Measurements from ENCODE around the gene MDN1.
"Not testable (repeated sequence)": the region's sequence is repeated elsewhere in the genome, so short reads cannot be mapped to it uniquely, and the experiment has no call there.

Gene MDN1

DNA sequence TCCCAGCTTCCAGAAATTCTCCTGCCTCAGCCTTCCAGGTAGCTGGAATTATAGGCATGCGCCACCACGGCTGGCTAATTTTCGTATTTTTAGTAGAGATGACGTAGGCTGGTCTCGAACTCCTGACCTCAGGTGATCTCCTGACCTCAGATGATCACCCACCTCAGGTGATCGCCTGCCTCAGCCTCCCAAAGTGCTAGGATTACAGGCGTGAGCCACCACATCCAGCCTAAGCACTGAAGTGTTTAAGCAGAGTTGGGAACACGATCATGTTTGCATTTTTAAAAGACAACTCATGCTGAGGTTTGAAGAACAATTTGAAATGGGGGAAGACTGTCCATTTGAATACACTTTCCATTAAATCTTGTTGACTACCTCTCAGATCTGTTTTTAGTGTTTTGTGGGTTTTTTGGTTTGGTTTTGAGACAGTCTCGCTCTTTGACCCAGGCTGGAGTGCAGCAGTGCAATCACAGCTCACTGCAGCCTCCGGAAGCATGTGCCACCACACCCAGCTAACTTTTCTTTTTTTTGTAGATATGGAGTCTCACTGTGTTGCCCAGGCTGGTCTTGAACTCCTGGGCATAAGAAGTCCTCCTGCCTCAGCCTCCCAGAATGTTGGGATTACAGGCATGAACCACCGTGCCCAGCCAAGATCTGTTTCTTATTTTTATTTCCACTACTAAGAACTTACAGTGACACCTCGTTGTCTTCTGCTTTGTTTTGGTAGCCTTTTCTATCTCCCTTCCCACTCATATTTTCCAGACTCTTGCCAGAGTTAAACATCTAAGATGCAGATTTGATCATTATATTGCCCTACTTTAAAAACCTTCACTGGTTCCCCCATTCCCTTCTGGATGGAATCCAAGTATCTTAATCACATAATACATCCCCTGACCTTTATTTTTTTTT lies 15.5 kb upstream of the MDN1 start:
- Mint-ChIP-seq H3K4me3 (peak overlapping the region; percentile 57), H3K27me3 (no peaks in the 10 kb centered on the region), H3K36me3 (ENCODE audit: low read depth) (peaks cover 90% of the 10 kb centered on the region), H3K27ac (peak overlapping the region; percentile 94), H3K4me1 (ENCODE audit: low read depth) (peaks cover 69% of the 10 kb centered on the region), H3K9me3 (no peaks in the 10 kb centered on the region)
- DNase-seq: peak; percentile 51

DNA sequence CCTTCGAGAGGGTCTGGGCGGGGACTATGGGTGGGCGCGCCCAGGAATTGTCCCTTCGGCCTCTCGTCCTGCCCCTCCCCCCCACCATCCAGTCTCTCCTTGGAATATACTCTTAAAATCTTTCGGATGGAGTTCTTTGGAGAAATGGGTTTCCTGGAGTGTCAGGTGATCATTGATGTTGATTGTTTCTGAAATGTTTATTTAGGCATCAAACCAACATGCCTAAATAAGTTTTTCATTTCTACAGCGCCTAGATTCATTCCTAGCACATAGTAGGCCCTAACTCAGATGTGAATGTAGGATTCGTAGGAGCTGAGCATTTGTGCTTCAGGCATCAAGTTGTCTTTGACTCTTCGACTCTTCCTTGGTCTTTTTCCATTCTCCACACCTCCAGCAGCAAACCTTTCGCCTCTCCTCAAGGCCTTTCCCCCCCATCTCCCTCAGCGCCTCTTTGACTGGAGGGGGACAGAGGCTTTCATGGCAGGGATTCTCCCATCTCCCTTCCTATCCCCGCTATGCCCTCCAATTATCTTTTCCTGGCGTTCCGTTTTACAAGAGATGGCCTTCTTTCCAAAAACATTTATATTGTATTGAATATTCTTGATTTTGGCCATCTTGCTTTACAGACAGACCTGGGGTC lies 10.7 kb upstream of the MDN1 start:
- H3K4me1 Mint-ChIP-seq (ENCODE audit: low read depth): peaks cover 39% of the 10 kb centered on the region
- H3K36me3 Mint-ChIP-seq (ENCODE audit: low read depth): peaks cover 58% of the 10 kb centered on the region
- H3K27ac Mint-ChIP-seq: peak overlapping the region; percentile 99
- no peaks in the 10 kb centered on the region for H3K9me3 Mint-ChIP-seq
- no peak for DNase-seq
- peak overlapping the region; percentile 99 for H3K4me3 Mint-ChIP-seq
- H3K27me3 Mint-ChIP-seq: no peaks in the 10 kb centered on the region

DNA sequence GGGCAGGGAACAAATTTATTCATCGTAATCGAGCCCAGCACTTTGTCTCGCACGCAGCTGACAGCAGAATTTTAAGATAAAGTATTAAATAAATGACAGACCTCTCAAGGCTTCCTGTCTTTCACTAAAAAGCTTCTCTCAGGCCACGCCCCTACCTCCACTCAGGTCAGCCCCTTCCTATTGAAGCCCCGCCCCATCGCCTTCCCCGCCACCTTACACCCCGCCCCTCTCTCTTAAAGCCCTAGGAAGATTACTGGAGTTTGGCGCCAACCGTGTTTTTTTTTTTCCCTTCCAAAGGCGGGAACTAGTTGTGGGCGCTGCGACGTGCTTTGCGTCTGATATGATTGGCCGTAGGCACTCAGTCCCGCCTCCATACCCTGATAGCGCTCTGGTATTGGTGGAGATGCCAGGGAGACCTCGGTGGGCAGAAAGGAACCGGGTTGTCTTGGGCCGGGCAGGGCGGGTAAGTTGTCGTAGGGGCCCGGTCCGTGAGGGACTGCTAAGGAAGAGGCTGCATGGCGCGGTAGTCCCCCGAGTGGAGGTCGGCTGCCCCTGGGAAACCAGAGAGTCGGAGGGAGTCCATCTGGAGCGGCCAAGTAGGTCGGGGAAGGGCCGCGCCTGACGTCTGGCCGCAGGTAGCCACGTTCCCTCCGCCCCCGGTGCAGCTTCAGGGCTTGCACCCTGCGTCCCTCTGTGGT lies 10.0 kb upstream of the MDN1 start, which contains the start of gene CASP8AP2:
Gene CASP8AP2, plus strand, starts transcription at position 409 of the 698 bp plus-strand sequence.
- H3K27ac Mint-ChIP-seq: peak within 1 kb of the TSS; percentile 99
- peaks cover 33% of the 10 kb centered on the region for H3K4me1 Mint-ChIP-seq (ENCODE audit: low read depth)
- no peaks in the 10 kb centered on the region for H3K27me3 Mint-ChIP-seq

DNA sequence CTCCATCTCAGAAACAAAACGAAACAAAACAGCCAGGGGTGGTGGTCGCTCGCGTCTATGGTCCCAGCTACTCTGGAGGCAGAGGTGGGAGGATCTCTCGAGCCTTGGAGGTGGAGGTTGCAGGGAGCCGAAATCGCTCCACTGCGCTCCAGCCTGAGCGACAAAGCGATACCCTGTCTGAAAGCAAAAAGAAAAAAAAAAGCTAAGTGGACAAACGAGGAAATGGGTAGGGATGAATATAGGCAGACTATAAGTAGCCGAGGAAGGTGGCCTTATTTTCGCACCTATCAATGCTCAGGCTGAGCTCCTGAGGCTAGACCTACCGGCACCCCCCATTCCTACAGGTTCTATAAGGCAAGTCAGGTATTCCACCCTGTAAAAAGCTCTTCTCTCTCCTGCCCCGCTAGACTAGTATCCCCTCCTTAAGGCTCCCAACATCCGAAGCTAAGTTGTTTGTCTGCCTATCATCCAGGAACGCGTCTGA lies 9.4 kb upstream of the MDN1 start:
- no peaks in the 10 kb centered on the region for H3K27me3 Mint-ChIP-seq
- peaks cover 49% of the 10 kb centered on the region for H3K36me3 Mint-ChIP-seq (ENCODE audit: low read depth)
- H3K27ac Mint-ChIP-seq: peak overlapping the region; percentile 99
- peaks cover 30% of the 10 kb centered on the region for H3K4me1 Mint-ChIP-seq (ENCODE audit: low read depth)
- H3K9me3 Mint-ChIP-seq: no peaks in the 10 kb centered on the region
- H3K4me3 Mint-ChIP-seq: peak overlapping the region; percentile 99
- peak; percentile 53 for DNase-seq

More for the DNA sequence above, 10.0 kb upstream of the MDN1 start, which contains the start of gene CASP8AP2:
- no peaks in the 10 kb centered on the region for H3K9me3 Mint-ChIP-seq
- H3K36me3 Mint-ChIP-seq (ENCODE audit: low read depth): peaks cover 51% of the 10 kb centered on the region
- H3K4me3 Mint-ChIP-seq: peak within 1 kb of the TSS; percentile 99
- DNase-seq: peak; percentile 90

DNA sequence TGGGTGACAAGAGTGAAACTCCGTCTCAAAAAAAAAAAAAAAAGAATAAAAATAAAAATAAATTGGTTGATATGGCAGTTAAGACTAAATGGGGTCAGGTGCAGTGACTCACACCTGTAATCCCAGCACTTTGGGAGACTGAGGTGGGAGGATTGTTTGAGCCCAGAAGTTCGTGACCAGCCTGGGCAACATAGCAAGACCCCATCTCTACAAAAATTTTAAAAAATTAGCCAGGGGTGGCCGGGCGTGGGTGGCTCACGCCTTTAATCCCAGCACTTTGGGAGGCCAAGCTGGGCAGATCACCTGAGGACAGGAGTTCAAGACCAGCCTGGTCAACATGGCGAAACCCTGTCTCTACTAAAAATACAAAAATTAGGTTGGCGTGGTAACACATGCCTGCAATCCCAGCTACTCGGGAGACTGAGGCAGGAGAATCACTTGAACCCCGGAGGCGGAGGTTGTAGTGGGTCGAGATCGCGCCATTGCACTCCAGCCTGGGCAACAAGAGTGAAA lies 8.9 kb upstream of the MDN1 start:
- peak overlapping the region; percentile 99 for H3K27ac Mint-ChIP-seq
- peaks cover 25% of the 10 kb centered on the region for H3K4me1 Mint-ChIP-seq (ENCODE audit: low read depth)
- H3K27me3 Mint-ChIP-seq, DNase-seq, H3K9me3 Mint-ChIP-seq: not testable (repeated sequence)
- H3K36me3 Mint-ChIP-seq (ENCODE audit: low read depth): peaks cover 44% of the 10 kb centered on the region
- H3K4me3 Mint-ChIP-seq: peak overlapping the region; percentile 99

DNA sequence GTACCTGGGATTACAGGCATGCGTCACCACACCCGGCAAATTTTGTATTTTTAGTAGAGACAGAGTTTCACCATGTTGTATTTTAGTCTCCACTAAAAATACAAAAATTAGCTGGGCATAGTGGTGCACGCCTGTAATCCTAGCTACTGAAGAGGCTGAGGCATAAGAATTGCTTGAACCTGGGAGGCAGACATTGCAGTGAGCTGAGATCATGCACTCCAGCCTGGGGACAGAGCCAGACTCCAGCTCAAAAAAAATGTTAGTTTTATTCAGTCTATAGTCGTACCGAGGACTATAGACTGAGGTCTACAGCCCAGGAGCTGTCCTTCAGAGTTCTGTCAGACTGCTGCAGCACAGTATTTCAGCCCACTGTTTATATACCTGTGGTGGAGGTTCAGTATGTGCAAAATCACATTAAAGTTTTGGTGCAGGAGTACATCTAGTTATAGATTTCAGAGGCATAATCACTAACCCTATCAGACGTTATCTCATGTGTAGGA lies 6.5 kb upstream of the MDN1 start:
- H3K4me1 Mint-ChIP-seq (ENCODE audit: low read depth): peaks cover 9% of the 10 kb centered on the region

DNA sequence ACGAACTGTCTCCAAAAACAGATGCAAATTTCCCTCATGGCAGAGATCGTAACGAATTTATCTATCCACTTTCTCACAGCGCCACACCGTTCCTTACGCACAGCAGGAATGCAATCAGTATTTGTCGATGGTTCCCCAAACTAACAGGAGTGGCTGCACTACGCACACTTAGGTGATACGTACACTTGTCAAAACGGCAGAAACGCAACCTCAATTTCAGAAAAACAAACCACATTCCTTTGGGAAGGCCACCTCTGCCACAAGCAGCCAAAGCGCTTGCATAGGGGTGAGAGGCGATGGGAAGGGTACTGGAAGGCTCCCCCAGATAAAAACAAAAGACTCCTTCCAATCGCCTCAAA lies 638 bp downstream of the MDN1 start:
- H3K4me3 Mint-ChIP-seq: peak overlapping the region; percentile 89
- no peaks in the 10 kb centered on the region for H3K9me3 Mint-ChIP-seq
- H3K27me3 Mint-ChIP-seq: no peaks in the 10 kb centered on the region
- peaks cover 48% of the 10 kb centered on the region for H3K4me1 Mint-ChIP-seq (ENCODE audit: low read depth)
- no peak for DNase-seq
- peaks cover 44% of the 10 kb centered on the region for H3K36me3 Mint-ChIP-seq (ENCODE audit: low read depth)
- H3K27ac Mint-ChIP-seq: peak overlapping the region; percentile 98

More for the DNA sequence above, 6.5 kb upstream of the MDN1 start:
- Mint-ChIP-seq H3K9me3 (no peaks in the 10 kb centered on the region), H3K4me3 (no peak overlapping the region), H3K36me3 (ENCODE audit: low read depth) (peaks cover 22% of the 10 kb centered on the region), H3K27me3 (no peaks in the 10 kb centered on the region), H3K27ac (no peak overlapping the region)
- no peak for DNase-seq

DNA sequence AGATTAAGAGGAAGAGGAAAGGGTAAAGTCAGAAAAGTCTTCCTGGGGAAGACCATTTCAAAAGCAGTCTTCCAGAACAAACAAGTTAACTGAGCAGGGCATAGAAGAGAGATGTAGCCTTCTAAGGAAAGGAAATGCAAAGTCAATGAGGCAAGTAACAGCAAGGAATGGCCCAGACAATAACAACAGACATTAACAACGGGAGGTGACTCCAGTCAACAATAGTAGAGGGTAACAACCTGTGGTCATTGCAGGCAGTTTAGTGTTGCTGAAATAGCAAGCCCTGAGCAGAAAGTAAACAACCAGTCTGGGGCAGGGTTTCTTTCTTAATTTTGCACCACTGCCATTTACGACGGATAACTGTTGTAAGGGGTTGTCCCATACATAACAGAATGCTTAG lies 2.1 kb downstream of the MDN1 start:
- Mint-ChIP-seq H3K36me3 (ENCODE audit: low read depth) (peaks cover 45% of the 10 kb centered on the region), H3K27ac (peak overlapping the region; percentile 50), H3K4me1 (ENCODE audit: low read depth) (peaks cover 49% of the 10 kb centered on the region), H3K4me3 (peak overlapping the region; percentile 89), H3K27me3 (no peaks in the 10 kb centered on the region), H3K9me3 (no peaks in the 10 kb centered on the region)
- no peak for DNase-seq

DNA sequence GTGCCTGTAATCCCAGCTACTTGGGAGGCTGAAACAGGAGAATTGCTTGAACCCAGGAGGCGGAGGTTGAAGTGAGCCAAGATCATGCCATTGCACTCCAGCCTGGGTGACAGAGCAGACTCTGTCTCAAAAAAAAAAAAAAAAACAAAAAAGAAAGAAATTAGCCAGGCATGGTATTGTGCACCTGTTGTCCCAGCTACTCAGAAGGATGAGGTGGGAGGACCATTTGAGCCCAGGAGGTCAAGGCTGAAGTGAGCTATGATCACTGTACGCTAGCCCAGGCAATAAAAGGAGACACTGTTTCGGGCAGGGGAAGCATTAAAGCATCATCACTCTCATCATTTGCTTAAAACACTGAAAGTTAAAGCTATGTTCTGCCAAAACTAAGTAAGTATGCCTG lies 6.2 kb downstream of the MDN1 start:
- H3K9me3 Mint-ChIP-seq, DNase-seq, H3K27me3 Mint-ChIP-seq, H3K27ac Mint-ChIP-seq, H3K4me3 Mint-ChIP-seq: not testable (repeated sequence)
- Mint-ChIP-seq H3K36me3 (ENCODE audit: low read depth) (peaks cover 43% of the 10 kb centered on the region), H3K4me1 (ENCODE audit: low read depth) (peaks cover 49% of the 10 kb centered on the region)

DNA sequence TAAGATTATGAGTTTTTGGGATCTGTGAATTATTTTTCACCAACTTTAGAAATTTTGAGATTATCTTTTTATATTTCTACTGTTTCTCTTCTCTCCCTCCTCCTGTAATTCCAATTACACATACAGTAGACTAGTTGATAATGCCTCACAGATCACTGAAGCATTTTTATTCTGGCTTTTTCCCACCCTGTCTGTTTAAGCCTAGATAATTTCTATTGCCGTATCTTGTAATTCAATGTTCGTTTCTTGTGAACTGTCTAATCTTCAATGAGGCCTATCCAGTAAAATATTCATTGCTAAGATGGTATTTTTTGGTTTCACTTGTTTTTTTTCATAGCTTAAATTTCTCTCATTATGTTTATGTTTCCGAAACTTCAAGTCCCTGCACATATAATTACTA lies 12.0 kb downstream of the MDN1 start:
- no peak overlapping the region for H3K4me3 Mint-ChIP-seq
- H3K27me3 Mint-ChIP-seq: no peaks in the 10 kb centered on the region
- H3K4me1 Mint-ChIP-seq (ENCODE audit: low read depth): peaks cover 32% of the 10 kb centered on the region
- H3K9me3 Mint-ChIP-seq: no peaks in the 10 kb centered on the region
- no peak for DNase-seq
- H3K36me3 Mint-ChIP-seq (ENCODE audit: low read depth): peaks cover 48% of the 10 kb centered on the region
- peak overlapping the region; percentile 4 for H3K27ac Mint-ChIP-seq

DNA sequence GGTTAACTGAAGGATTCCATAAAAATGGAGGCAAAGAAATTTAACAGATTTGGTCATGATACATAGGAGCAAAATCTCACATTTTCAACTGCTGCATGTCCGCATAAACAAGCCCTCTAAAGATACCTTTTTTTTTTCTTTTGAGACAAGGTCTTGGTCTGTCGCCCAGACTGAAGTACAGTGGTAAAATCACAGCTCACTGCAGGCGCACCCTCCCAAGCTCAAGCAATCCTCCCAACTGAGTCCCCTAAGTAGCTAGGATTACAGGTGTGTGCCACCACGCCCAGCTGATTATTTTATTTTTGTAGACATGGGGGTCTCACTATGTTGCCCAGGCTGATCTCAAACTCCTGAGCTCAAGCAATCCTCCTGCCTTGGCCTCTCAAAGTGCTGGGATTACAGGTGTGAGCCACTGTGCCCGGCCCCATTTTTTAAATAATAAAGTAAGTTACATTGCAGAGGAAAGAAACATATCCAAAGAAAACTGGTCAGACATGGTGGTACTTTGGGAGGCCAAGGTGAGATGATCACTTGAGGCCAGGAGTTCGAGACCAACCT lies 13.7 kb downstream of the MDN1 start:
- Mint-ChIP-seq H3K27me3 (no peaks in the 10 kb centered on the region), H3K9me3 (no peaks in the 10 kb centered on the region), H3K4me1 (ENCODE audit: low read depth) (peaks cover 28% of the 10 kb centered on the region), H3K4me3 (no peak overlapping the region), H3K27ac (peak overlapping the region; percentile 50), H3K36me3 (ENCODE audit: low read depth) (peaks cover 59% of the 10 kb centered on the region)
- DNase-seq: no peak

DNA sequence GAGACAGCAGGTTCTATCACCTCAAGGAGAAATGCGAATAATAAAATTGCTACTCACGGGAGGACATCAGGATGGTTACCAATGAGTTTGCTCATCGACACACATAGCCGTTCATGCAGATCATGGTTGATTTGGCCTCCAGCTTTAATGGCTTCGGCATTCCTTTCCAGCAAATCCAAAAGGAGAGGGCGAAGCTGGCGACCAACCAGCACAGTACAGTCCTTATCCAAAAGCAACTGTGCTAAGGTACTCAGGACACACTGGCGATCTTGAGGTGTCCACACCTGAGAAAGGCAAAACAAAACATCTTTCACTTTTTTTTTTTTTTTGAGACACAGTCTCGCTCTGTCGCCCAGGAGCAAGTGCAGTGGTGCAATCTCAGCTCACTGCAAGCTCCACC lies 16.3 kb downstream of the MDN1 start:
- peaks cover 23% of the 10 kb centered on the region for H3K4me1 Mint-ChIP-seq (ENCODE audit: low read depth)

DNA sequence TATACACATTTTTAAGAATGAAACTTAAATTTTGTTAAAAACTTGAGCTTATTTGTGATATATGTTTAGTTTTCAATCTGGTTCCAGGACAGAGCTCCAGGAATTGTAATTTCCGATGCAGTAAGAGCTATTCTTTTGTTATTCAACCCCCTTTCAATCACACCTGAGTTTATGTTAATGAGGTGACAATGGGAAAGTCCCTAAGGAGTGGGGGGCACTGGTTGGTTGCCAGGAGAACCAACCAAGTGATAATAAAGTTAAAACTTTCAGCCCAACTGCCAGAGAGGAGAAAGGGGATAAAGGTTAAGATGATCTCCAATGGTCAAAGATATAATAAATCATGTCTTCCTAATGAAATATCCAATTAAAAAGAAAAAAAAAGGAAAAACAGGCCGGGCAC lies 19.8 kb downstream of the MDN1 start:
- no peak overlapping the region for H3K4me3 Mint-ChIP-seq
- no peak for DNase-seq
- no peaks in the 10 kb centered on the region for H3K27me3 Mint-ChIP-seq
- H3K9me3 Mint-ChIP-seq: no peaks in the 10 kb centered on the region
- H3K27ac Mint-ChIP-seq: peak overlapping the region; percentile 65
- peaks cover 73% of the 10 kb centered on the region for H3K36me3 Mint-ChIP-seq (ENCODE audit: low read depth)
- H3K4me1 Mint-ChIP-seq (ENCODE audit: low read depth): peaks cover 23% of the 10 kb centered on the region

More for the DNA sequence above, 16.3 kb downstream of the MDN1 start:
- no peak for DNase-seq
- Mint-ChIP-seq H3K27ac (no peak overlapping the region), H3K36me3 (ENCODE audit: low read depth) (peaks cover 69% of the 10 kb centered on the region), H3K9me3 (no peaks in the 10 kb centered on the region), H3K4me3 (no peak overlapping the region), H3K27me3 (no peaks in the 10 kb centered on the region)

DNA sequence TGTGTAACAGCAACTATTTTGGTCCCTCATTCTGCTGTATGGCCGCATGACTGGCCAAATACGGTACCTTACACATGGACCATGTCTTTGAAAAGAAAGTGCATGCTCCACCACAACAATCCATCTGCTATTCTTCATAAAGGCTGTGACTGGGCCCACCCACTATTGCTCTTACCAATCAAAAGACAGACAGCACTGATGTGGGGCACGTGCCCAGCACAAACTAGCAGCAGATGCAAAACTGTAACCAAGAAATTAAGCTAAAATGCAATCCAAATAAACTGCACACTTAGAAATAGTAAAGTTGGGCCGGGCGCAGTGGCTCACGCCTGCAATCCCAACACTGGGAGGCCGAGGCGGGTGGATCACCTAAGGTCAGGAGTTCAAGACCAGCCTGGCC lies 20.5 kb downstream of the MDN1 start:
- Mint-ChIP-seq H3K4me3 (no peak overlapping the region), H3K27ac (peak overlapping the region; percentile 65), H3K4me1 (ENCODE audit: low read depth) (peaks cover 27% of the 10 kb centered on the region), H3K27me3 (no peaks in the 10 kb centered on the region), H3K9me3 (no peaks in the 10 kb centered on the region), H3K36me3 (ENCODE audit: low read depth) (peaks cover 77% of the 10 kb centered on the region)
- DNase-seq: no peak

Measured in activated T-cell treated with anti-CD3 and anti-CD28 coated beads, Interleukin-2, amount 50 U/mL, for 24 hours (primary cell).